Activated CD4-positive, alpha-beta memory T cell treated with anti-CD3 and anti-CD28 coated beads for 36 hours (primary cell): Measurements from ENCODE around the gene ACOX1. TPM values are rescaled to one million over a fixed set of nuclear protein-coding genes. Genes with fewer than 3 reads are reported as not detected.

Source experiments
- CTCF ChIA-PET: fragments of 350-600 bp; sonication (Branson Sonifier 250); formaldehyde crosslinking; loops from one replicate; lab custom pipeline; 2021; ENCODE audit warnings: antibody characterized with exemption, inconsistent platforms; lab: Charles Lee
- POLR2A ChIA-PET: fragments of 350-600 bp; sonication (Branson Sonifier 250); formaldehyde crosslinking; loops from one replicate; lab custom pipeline; 2021; ENCODE audit warnings: antibody characterized with exemption; lab: Charles Lee
- DNase-seq: peaks from one replicate; pipeline ENCODE4 v3.0.0-alpha.2; 2020
- H3K27ac Mint-ChIP-seq: one replicate; pipeline ENCODE4 v1.8.0; 2021; ENCODE audit warnings: mixed read lengths
- H3K27me3 Mint-ChIP-seq: one replicate; pipeline ENCODE4 v1.8.0; 2021; ENCODE audit warnings: mixed read lengths
- H3K36me3 Mint-ChIP-seq: one replicate; pipeline ENCODE4 v1.8.0; 2021; ENCODE audit warnings: mixed read lengths
- H3K4me1 Mint-ChIP-seq: one replicate; pipeline ENCODE4 v1.8.0; 2021; ENCODE audit warnings: low read depth, mixed read lengths
- H3K4me3 Mint-ChIP-seq: one replicate; pipeline ENCODE4 v1.8.0; 2021; ENCODE audit warnings: mild to moderate bottlenecking, mixed read lengths
- H3K9me3 Mint-ChIP-seq: one replicate; pipeline ENCODE4 v1.8.0; 2021; ENCODE audit warnings: mixed read lengths
- intact Hi-C: fragments of 100-400 bp; cut with micrococcal nuclease; formaldehyde crosslinking; loops from one replicate; pipeline ENCODE4 v1.15.1; 2023
- total RNA-seq, 2 experiments: library from RNA; stranded (reverse); gene quantifications; one replicate each; pipeline ENCODE4 v1.2.3, GENCODE V29; 2021

The ACOX1 gene
- total RNA-seq, result 10 to 100 TPM; 34.0 to 35.1 TPM

DNA sequence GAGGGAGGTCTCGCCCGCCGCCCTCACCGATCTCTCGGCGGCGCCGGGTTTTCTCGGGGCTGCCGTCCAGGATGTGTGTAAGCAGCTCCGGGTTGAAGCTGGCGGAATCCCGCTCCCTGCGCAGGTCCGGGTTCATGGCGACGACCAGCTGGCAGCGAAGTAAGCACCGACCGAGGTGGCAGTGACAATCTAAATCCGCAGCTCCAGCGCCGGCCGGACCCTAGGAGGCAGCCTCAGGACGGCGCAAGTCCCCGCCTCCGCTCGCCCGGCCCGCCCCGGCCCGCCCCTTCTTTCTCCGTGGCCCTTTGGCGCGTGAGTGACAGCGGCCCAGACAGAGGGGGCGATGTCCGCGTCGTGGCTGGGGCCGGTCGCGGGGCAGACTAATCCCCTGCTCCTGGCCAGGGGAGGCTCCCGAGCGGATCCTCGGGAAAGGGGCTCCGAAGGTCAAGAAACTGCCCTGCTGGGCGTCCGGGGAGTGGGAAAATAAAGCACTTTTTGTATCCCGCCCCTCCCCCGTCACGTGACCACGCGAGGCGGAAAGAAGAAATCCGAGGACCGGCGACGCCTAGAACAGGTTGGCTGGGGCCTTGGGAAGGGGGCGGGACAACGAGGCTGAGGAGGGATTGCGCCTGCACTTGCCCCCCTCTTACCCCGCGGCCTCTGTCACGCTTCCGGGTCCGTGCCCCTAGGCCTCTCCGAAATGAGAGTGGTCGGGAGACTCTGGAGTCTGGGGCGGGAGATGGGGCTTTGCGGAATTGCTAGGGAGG, at the start of gene ACOX1, which contains the start of gene TEN1:
ACOX1 (minus strand) TSS at position 229 of the 767 bp plus-strand sequence; CDS start at position 136, 93 bp downstream.
TEN1 (plus strand) TSS at position 303 of the 767 bp plus-strand sequence. CDS start 6,953 bp downstream, outside the sequence.
- H3K27me3 Mint-ChIP-seq, result no peaks in the 10 kb centered on the region
- POLR2A ChIA-PET, result interaction anchor here (0.5 to 1.1 kb wide), 3 partner anchors 38 to 404 kb away, joined by 3 to 4 read pairs (median 3); partner anchors contain the start of genes FBF1 and TRIM47
- H3K36me3 Mint-ChIP-seq, result peaks cover 6% of the 10 kb centered on the region
- H3K4me1 Mint-ChIP-seq, result peaks cover 33% of the 10 kb centered on the region
- peak within 1 kb of the TSS; percentile 96 for H3K4me3 Mint-ChIP-seq
- CTCF ChIA-PET, result interaction anchor here (0.6 to 1.6 kb wide), 7 partner anchors 14 to 301 kb away, joined by 3 to 7 read pairs (median 4); partner anchors contain the start of genes CDK3 and MRPL38
- H3K9me3 Mint-ChIP-seq, result no peaks in the 10 kb centered on the region
- intact Hi-C loops, result loop anchor here (1.0 to 2.0 kb wide), 3 partner anchors 38 to 200 kb away; partner anchors contain the start of gene FBF1
- peak within 1 kb of the TSS; percentile 99 for H3K27ac Mint-ChIP-seq
- DNase-seq, result peak; percentile 97

DNA sequence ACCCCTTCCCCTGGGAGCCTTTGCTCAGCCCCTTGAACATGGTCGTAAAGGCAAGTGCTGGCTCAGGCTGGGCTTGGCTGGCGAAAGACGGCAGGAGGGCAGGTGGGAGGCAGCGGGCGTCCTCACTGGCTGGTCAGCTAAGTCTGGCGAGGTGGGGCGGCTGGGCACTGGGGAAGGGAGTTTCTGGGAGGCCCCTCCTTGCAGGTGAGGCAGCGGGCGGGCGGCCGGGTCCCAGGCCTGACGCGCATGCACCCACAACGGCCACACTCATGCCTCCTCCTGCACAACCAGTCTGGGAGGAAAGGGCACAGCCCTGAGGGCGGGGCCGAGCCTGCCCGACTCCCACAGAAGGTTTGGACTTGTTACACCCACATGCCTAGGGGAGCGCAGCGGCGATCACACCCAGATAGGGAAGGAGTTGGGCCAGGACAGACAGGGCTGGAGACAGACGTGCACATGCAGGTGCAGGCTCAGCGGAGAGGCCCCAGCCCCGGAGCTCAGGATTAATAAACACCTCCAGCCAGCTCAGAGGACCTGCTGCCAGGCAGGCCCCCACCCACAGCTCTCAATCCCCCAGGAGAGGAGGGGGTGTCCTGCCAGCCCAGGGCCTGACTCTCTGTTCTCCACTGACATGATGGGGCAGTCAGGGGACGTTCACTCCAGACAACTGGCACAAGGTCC, 48.3 kb upstream of the ACOX1 start, which contains the start of gene EVPL:
EVPL (minus strand) TSS at position 148 of the 681 bp plus-strand sequence; CDS start at position 40, 108 bp downstream.
- peaks cover 10% of the 10 kb centered on the region for H3K4me1 Mint-ChIP-seq
- no peaks in the 10 kb centered on the region for H3K36me3 Mint-ChIP-seq
- CTCF ChIA-PET, result no interaction called here
- no peaks in the 10 kb centered on the region for H3K9me3 Mint-ChIP-seq
- no peak within 1 kb of the TSS for H3K4me3 Mint-ChIP-seq
- POLR2A ChIA-PET, result no interaction called here
- intact Hi-C loops, result no loop called here
- no peaks in the 10 kb centered on the region for H3K27me3 Mint-ChIP-seq
- DNase-seq, result no peak
- no peak within 1 kb of the TSS for H3K27ac Mint-ChIP-seq

DNA sequence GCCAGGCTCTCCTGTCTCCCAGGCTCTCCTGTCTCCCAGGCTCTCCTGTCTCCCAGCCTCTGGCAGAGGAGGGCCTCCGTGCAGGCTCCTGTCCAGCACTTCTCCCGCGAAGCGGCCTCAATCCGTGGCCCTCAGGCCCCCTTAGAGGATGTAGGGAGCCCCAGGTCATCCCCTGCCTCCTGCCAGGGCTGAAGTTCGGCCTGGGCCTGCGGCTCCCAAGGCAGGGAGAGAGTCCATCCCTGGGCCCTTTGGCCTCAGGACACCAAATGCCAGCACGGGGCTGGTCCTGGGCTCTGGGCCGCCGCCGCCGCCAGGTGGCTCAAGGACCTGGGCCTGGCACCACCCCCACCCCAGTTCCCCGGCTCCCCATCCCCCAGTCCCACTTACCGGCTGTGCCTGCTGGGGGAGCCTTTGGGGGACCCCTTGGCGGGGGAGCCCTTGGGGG, 47.8 kb upstream of the ACOX1 start:
- H3K27me3 Mint-ChIP-seq, result no peaks in the 10 kb centered on the region
- H3K36me3 Mint-ChIP-seq, result no peaks in the 10 kb centered on the region
- H3K9me3 Mint-ChIP-seq, result no peaks in the 10 kb centered on the region
- no peak overlapping the region for H3K27ac Mint-ChIP-seq
- intact Hi-C loops, result no loop called here
- no peak for DNase-seq
- CTCF ChIA-PET, result interaction anchor here (1.2 kb wide), 1 partner anchor 13 kb away, joined by 6 read pairs; no protein-coding TSS in a partner anchor
- H3K4me3 Mint-ChIP-seq, result no peak overlapping the region
- H3K4me1 Mint-ChIP-seq, result peaks cover 10% of the 10 kb centered on the region
- POLR2A ChIA-PET, result no interaction called here

DNA sequence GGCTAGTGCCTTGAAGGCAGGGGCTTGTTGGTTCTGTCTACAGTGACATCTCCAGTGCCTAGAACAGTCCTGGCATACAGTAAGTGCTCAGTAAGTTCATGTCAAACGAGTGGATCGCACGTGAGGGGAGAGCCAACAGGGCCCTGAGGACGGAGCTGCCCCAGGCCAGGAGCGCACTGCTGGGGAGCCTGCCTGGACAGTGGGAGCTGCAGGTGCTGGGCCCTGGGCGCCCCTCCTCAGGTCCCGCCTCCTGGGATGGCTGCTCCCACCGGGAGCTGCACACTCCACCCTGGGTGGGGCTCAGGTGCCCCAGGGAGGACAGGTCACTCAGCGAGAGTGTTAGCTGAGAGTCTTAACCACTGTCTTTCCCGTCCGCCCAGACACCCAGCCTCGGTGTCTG, 46.3 kb upstream of the ACOX1 start:
- H3K27me3 Mint-ChIP-seq, result no peaks in the 10 kb centered on the region
- CTCF ChIA-PET, result no interaction called here
- no peaks in the 10 kb centered on the region for H3K9me3 Mint-ChIP-seq
- H3K27ac Mint-ChIP-seq, result no peak overlapping the region
- H3K4me1 Mint-ChIP-seq, result peaks cover 10% of the 10 kb centered on the region
- no peak for DNase-seq
- no peak overlapping the region for H3K4me3 Mint-ChIP-seq
- POLR2A ChIA-PET, result no interaction called here
- no peaks in the 10 kb centered on the region for H3K36me3 Mint-ChIP-seq
- intact Hi-C loops, result no loop called here

DNA sequence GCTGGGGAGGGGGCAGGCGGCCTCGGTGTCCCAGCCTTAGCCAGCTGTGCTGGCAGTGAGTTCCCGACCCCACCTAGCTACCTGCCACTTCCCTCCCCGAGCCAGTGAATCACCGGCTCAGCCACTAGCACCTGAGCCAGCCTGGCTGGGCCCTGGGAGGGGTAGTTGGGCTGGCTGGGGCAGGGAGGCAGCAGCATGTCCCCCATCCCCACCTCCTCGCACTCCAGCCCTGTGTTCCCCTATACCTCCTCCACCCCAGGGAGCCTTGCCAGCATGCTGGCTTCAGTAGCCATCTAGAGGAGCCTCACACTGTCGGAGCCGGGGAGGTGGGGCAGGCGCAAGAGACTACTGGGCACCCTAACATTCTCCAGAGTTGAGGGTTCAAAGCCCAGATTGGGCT, 45.4 kb upstream of the ACOX1 start:
- Mint-ChIP-seq H3K27ac (no peak overlapping the region), H3K36me3 (no peaks in the 10 kb centered on the region), H3K27me3 (no peaks in the 10 kb centered on the region), H3K9me3 (no peaks in the 10 kb centered on the region), H3K4me1 (peaks cover 4% of the 10 kb centered on the region), H3K4me3 (no peak overlapping the region)
- ChIA-PET POLR2A (no interaction called here), CTCF (no interaction called here)
- intact Hi-C loops, result no loop called here
- DNase-seq, result no peak

DNA sequence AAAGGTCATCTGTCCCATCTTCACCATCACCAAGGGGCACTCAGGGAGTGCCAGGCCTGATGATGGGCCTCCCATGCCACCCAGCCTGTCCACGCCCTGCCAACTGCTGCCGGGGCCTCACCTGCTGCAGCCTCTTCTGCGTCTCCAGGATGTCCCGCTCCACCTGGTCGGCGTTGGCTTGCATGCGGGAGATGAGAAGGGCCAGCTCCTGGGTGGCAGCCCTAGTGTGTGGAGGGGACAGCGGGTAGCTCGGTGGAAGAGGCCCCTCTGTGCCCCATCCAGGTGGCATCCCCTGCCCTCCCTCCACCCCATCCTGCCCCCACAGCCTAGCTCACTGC, 44.9 kb upstream of the ACOX1 start:
- no peak overlapping the region for H3K27ac Mint-ChIP-seq
- no peak for DNase-seq
- no peaks in the 10 kb centered on the region for H3K36me3 Mint-ChIP-seq
- CTCF ChIA-PET, result no interaction called here
- no peaks in the 10 kb centered on the region for H3K9me3 Mint-ChIP-seq
- no peak overlapping the region for H3K4me3 Mint-ChIP-seq
- no peaks in the 10 kb centered on the region for H3K4me1 Mint-ChIP-seq
- POLR2A ChIA-PET, result no interaction called here
- intact Hi-C loops, result no loop called here
- H3K27me3 Mint-ChIP-seq, result no peaks in the 10 kb centered on the region

DNA sequence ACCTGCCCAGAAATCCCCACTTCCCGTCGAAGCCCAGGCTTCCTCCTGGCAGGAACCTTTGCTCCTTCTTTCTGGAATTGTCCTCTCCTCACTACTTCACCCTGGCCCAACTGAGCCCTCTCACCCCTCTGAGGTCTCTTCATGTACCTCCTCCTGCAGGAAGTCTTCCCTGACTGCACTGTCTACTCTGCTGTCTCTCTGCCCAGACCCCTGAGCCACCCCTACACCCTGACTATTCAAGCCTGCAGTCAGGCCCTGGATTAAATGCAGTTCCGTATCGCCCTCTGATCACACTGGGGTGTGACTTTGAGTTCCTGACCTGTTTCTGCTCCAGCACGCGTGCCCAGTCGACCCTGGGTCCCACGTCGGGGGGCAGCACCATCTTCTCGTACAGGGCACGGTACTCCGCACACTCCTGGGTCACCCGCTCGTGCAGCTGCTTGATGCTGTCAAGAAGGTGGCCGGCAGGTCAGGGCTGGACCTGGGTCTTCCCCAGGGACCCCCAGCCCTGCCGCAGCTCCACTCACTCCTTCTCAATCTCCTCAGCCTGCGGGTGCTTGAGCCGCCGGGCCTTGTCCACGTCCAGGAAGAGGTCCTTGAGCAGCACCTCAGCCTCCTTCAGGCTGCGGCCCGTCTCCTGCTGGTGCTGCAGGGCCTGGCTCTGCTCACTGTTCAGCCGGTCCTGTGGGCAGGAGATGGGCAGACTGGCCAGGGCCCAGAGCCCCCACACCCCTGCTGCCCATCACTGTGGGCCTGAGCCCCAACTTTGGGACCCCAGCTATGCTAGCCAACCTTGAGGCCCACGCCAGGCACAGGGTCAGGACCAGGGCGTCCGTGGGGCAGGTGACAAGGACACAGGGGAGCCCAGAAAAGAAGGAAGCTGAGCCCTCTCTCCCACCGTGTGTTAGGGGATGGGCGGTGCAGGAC, 44.3 kb upstream of the ACOX1 start:
- no peak for DNase-seq
- H3K27me3 Mint-ChIP-seq, result no peaks in the 10 kb centered on the region
- H3K36me3 Mint-ChIP-seq, result no peaks in the 10 kb centered on the region
- ChIA-PET POLR2A (no interaction called here), CTCF (no interaction called here)
- H3K9me3 Mint-ChIP-seq, result no peaks in the 10 kb centered on the region
- intact Hi-C loops, result no loop called here
- no peak overlapping the region for H3K27ac Mint-ChIP-seq
- H3K4me1 Mint-ChIP-seq, result no peaks in the 10 kb centered on the region
- no peak overlapping the region for H3K4me3 Mint-ChIP-seq

DNA sequence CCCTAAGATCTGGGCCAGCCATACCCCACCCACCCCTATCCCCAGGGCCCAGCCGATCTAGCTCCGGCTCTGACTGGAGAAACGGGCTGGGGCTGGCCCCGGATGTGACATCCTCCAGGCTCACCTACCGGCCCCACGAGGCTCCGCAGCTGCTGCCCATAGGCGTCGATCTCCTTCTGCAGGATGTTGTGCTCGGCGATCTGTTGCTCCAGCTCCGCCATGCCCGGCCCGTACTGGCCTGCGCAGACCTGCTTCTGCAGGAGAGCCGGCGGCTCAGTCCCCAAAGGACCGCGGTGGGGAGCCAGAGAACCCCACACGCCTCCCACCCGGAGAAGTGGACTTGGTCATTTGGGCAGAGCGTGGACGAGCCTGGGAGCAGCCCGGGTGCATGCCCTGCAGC, 43.3 kb upstream of the ACOX1 start:
- CTCF ChIA-PET, result no interaction called here
- Mint-ChIP-seq H3K4me3 (no peak overlapping the region), H3K9me3 (no peaks in the 10 kb centered on the region), H3K36me3 (no peaks in the 10 kb centered on the region), H3K27ac (no peak overlapping the region), H3K4me1 (no peaks in the 10 kb centered on the region), H3K27me3 (no peaks in the 10 kb centered on the region)
- DNase-seq, result no peak
- intact Hi-C loops, result no loop called here
- POLR2A ChIA-PET, result no interaction called here

DNA sequence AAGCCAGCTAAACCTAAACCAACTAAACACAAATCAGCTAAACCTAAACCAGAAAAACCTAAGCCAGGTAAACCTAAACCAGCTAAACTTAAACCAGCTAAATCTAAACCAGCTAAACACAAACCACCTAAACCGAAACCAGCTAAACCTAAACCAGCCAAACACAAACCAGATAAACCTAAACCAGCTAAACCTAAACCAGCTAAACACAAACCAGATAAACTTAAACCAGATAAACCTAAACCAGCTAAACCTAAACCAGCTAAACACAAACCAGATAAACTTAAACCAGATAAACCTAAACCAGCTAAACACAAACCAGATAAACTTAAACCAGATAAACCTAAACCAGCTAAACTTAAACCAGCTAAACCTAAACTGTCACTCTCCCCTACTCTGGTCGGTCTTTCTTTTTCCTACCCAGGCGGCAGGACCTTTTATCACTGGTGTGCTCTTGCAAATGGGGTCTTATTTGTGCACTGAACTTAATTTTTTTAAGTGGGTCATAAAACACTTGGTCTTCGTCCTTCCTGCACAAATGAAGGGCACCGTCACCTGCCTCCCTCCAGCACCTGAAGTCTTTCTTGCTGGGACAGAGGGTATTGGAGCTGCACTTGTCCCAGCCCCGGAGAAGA, 41.0 kb upstream of the ACOX1 start:
- Mint-ChIP-seq H3K27ac (no peak overlapping the region), H3K4me1 (no peaks in the 10 kb centered on the region), H3K4me3 (no peak overlapping the region), H3K9me3 (no peaks in the 10 kb centered on the region), H3K36me3 (no peaks in the 10 kb centered on the region), H3K27me3 (no peaks in the 10 kb centered on the region)
- CTCF ChIA-PET, result interaction anchor here (0.7 to 13.4 kb wide), 9 partner anchors 9 to 259 kb away, joined by 3 to 170 read pairs (median 3); partner anchors contain the start of genes CDK3 and SRP68
- POLR2A ChIA-PET, result no interaction called here
- intact Hi-C loops, result no loop called here
- DNase-seq, result no peak

DNA sequence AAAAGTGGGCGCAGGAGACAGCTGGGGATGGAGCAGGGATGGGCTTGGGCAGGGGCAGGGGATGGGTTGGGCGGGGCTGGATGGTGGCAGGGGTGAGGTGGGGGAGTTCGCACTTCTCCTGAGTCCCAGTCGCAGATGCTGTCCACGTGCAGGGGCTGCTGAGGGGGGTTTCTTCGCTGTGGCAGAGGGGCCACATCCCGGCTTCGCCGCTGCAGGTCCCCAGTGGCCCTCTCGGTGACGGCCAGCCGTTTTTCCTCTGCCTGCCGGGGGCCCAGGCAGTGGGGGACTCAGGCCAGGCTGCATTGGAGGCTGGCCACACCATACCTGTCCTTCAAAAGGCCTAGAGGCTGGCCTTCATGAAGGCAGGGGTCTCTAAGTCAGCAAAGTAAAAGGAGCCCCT, 39.8 kb upstream of the ACOX1 start:
- POLR2A ChIA-PET, result no interaction called here
- no peaks in the 10 kb centered on the region for H3K27me3 Mint-ChIP-seq
- intact Hi-C loops, result no loop called here

DNA sequence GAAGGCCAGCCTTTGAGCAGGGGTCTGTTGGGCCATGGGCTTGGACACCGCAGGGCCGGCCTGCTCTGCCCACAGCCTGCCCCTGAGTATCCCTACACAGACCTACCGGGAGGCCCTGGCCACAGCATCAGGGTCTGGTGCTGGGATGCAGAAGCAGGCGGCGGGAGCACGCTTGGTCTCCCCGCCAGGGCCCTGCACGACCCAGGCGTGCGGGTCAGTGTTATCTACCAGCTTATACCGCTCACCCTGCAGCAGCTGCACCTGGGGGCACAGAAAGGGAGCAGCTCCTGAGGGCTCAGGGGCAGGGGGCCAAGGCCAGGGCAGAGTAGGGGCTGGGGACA, 39.3 kb upstream of the ACOX1 start:
- POLR2A ChIA-PET, result no interaction called here
- H3K27me3 Mint-ChIP-seq, result no peaks in the 10 kb centered on the region
- CTCF ChIA-PET, result interaction anchor here (1.2 to 13.4 kb wide), 5 partner anchors 11 to 261 kb away, joined by 3 to 170 read pairs (median 3); partner anchors contain the start of genes CDK3 and SRP68
- no peak overlapping the region for H3K4me3 Mint-ChIP-seq
- H3K27ac Mint-ChIP-seq, result no peak overlapping the region
- DNase-seq, result no peak
- H3K36me3 Mint-ChIP-seq, result no peaks in the 10 kb centered on the region
- intact Hi-C loops, result no loop called here
- no peaks in the 10 kb centered on the region for H3K9me3 Mint-ChIP-seq
- H3K4me1 Mint-ChIP-seq, result peaks cover 5% of the 10 kb centered on the region

More for the DNA sequence above, 39.8 kb upstream of the ACOX1 start:
- no peaks in the 10 kb centered on the region for H3K9me3 Mint-ChIP-seq
- CTCF ChIA-PET, result interaction anchor here (1.3 to 13.4 kb wide), 5 partner anchors 18 to 261 kb away, joined by 3 to 170 read pairs (median 3); partner anchors contain the start of genes CDK3 and SRP68
- no peak for DNase-seq
- no peak overlapping the region for H3K27ac Mint-ChIP-seq
- H3K4me1 Mint-ChIP-seq, result peaks cover 5% of the 10 kb centered on the region
- no peaks in the 10 kb centered on the region for H3K36me3 Mint-ChIP-seq
- H3K4me3 Mint-ChIP-seq, result no peak overlapping the region
